Stimulated activated CD8-positive, alpha-beta memory T cell treated with anti-CD3 and anti-CD28 coated beads, Interleukin-12 subunit alpha, Interleukin-12 subunit beta, amount 100 ng/mL, for 24 hours (primary cell): Measurements from ENCODE around the gene C4BPA.

Experiments
- DNase-seq: peaks from one replicate; pipeline ENCODE4 v3.0.0-alpha.2; 2020; ENCODE audit errors: extremely low read depth

C4BPA gene

GRCh38 chr1:207103892-207104373 lies at the start of gene C4BPA:
C4BPA (plus strand) TSS chr1:207104233; CDS start chr1:207113026, 8,793 bp downstream.
- DNase-seq: no peak

- no peak for DNase-seq
Observed at GRCh38 chr1:207054491-207054890, 49.5 kb upstream of the C4BPA start.

GRCh38 chr1:207055386-207056001 lies 48.5 kb upstream of the C4BPA start:
- no peak for DNase-seq

GRCh38 chr1:207056673-207057072 lies 47.4 kb upstream of the C4BPA start:
- DNase-seq: no peak

- DNase-seq: no peak
Observed at GRCh38 chr1:207058252-207058651, 45.8 kb upstream of the C4BPA start.

GRCh38 chr1:207058878-207059867 lies 44.9 kb upstream of the C4BPA start:
- no peak for DNase-seq

GRCh38 chr1:207059881-207060280 lies 44.2 kb upstream of the C4BPA start:
- no peak for DNase-seq

- no peak for DNase-seq
Observed at GRCh38 chr1:207060596-207060995, 43.4 kb upstream of the C4BPA start.

GRCh38 chr1:207062058-207062457 lies 42.0 kb upstream of the C4BPA start:
- DNase-seq: no peak

GRCh38 chr1:207063014-207063413 lies 41.0 kb upstream of the C4BPA start:
- DNase-seq: no peak

GRCh38 chr1:207064561-207064960 lies 39.5 kb upstream of the C4BPA start:
- DNase-seq: no peak

- DNase-seq: no peak
Observed at GRCh38 chr1:207067185-207067584, 36.8 kb upstream of the C4BPA start.

GRCh38 chr1:207067665-207068064 lies 36.4 kb upstream of the C4BPA start:
- DNase-seq: no peak

GRCh38 chr1:207069061-207069460 lies 35.0 kb upstream of the C4BPA start:
- no peak for DNase-seq

- no peak for DNase-seq
Observed at GRCh38 chr1:207069858-207070506, 34.1 kb upstream of the C4BPA start.

- DNase-seq: no peak
Observed at GRCh38 chr1:207070811-207071210, 33.2 kb upstream of the C4BPA start.

GRCh38 chr1:207071426-207071825 lies 32.6 kb upstream of the C4BPA start:
- DNase-seq: no peak

- DNase-seq: no peak
Observed at GRCh38 chr1:207072233-207072632, 31.8 kb upstream of the C4BPA start.

GRCh38 chr1:207073906-207074820 lies 29.9 kb upstream of the C4BPA start:
- no peak for DNase-seq

GRCh38 chr1:207076181-207076955 lies 27.7 kb upstream of the C4BPA start:
- no peak for DNase-seq
